HepG2 (cell line): ENCODE measurements around the gene ATG2A.

ENCODE experiments used
- MXD4 ChIP-seq: IDR thresholded peaks from 2 replicates; pipeline ENCODE4 v1.6.1; 2016; ENCODE audit warnings: mild to moderate bottlenecking, missing biosample characterization, missing genetic modification reagents
- NKX3-1 ChIP-seq: sonication (generic); formaldehyde crosslinking; IDR thresholded peaks from 2 replicates; pipeline ENCODE4 v1.5.0; 2020; ENCODE audit warnings: missing genetic modification reagents
- PHF21A ChIP-seq: sonication (generic); formaldehyde crosslinking; IDR thresholded peaks from 2 replicates; pipeline ENCODE4 v1.5.0; 2020; ENCODE audit warnings: mild to moderate bottlenecking, missing genetic modification reagents
- SP1 ChIP-seq, 2 experiments: fragments of 450-650 bp in 1 of 2; sonication (generic) in 1 of 2; formaldehyde crosslinking in 1 of 2; IDR thresholded peaks; 2 replicates each; pipeline versions ENCODE4 v1.4.0 to v1.6.1; 2016 to 2020; ENCODE audit warnings: missing genetic modification reagents in 1 of 2
- SUZ12 ChIP-seq: fragments of 150-350 bp; IDR thresholded peaks from 2 replicates; pipeline ENCODE4 v1.6.1; 2014; ENCODE audit warnings: low read depth, low read length
- TP53 ChIP-seq: sonication (generic); formaldehyde crosslinking; conservative IDR thresholded peaks from 2 replicates; pipeline ENCODE4 v1.4.0; 2020; ENCODE audit warnings: missing genetic modification reagents
- WIZ ChIP-seq: sonication (generic); formaldehyde crosslinking; IDR thresholded peaks from 2 replicates; pipeline ENCODE4 v1.5.1; 2020; ENCODE audit warnings: mild to moderate bottlenecking, missing genetic modification reagents
- ZNF17 ChIP-seq: sonication (generic); formaldehyde crosslinking; IDR thresholded peaks from 2 replicates; pipeline ENCODE4 v1.5.0; 2020; ENCODE audit warnings: mild to moderate bottlenecking, missing genetic modification reagents
- ZNF274 ChIP-seq: sonication (generic); formaldehyde crosslinking; IDR thresholded peaks from 2 replicates; pipeline ENCODE4 v1.5.1; 2020; ENCODE audit warnings: mild to moderate bottlenecking, missing genetic modification reagents
- ZNF619 ChIP-seq: sonication (generic); formaldehyde crosslinking; IDR thresholded peaks from 2 replicates; pipeline ENCODE4 v1.4.0; 2020; ENCODE audit warnings: mild to moderate bottlenecking, missing genetic modification reagents
- ZNF775 ChIP-seq: sonication (generic); formaldehyde crosslinking; IDR thresholded peaks from 2 replicates; pipeline ENCODE4 v1.4.0; 2020; ENCODE audit warnings: missing genetic modification reagents, mild to moderate bottlenecking, moderate library complexity, borderline replicate concordance
- TF ChIP-seq, protein P1 (sequence below): sonication (generic); formaldehyde crosslinking; IDR thresholded peaks from 2 replicates; pipeline ENCODE4 v1.5.0; 2020; ENCODE audit warnings: mild to moderate bottlenecking, missing genetic modification reagents, moderate library complexity
- TF ChIP-seq, protein P2 (sequence below): sonication (generic); formaldehyde crosslinking; IDR thresholded peaks from 2 replicates; pipeline ENCODE4 v1.5.0; 2020; ENCODE audit warnings: missing genetic modification reagents
- TF ChIP-seq, protein P3 (sequence below), 2 experiments: fragments of 450-650 bp in 1 of 2; sonication (generic) in 1 of 2; formaldehyde crosslinking in 1 of 2; IDR thresholded peaks; 2 replicates each; pipeline versions ENCODE4 v1.6.1 to v1.8.0; 2016 to 2022; ENCODE audit warnings: antibody characterized with exemption in 1 of 2, mild to moderate bottlenecking in 1 of 2, missing genetic modification reagents in 1 of 2

DNA sequence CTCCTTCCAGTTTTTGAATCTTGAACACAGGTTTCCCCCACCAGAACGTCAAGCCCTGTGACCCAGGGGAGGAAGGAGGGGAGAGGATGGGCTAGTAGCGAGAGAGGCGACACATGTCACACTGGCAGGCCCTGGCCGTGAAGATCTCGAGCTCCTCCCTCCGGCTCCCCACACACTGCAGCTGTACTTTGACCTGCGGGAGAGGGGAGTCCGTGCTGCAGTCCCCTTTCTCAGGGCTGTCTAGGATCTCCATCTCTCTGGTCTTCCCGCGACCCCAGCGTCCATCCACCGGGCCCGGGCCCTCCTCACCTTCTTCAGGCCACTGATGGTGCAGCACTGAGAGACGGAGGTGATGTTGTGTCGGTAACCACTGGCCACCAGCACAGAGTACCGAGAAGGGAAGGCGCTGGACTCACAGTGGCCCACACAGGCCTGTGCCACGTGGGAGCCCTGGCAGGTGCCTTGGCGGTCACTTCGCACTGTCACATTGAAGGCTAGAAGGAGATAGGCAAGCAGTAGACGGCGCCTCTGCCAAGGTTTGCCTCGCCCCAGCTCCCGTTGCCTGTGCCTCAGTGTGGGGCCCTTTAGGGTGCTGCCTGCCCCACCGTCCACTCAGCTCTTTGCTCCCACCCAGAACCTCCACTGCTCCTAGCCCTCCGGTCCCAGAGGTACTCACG lies 17.8 kb upstream of the ATG2A start:
- TF ChIP-seq, protein P1, sequence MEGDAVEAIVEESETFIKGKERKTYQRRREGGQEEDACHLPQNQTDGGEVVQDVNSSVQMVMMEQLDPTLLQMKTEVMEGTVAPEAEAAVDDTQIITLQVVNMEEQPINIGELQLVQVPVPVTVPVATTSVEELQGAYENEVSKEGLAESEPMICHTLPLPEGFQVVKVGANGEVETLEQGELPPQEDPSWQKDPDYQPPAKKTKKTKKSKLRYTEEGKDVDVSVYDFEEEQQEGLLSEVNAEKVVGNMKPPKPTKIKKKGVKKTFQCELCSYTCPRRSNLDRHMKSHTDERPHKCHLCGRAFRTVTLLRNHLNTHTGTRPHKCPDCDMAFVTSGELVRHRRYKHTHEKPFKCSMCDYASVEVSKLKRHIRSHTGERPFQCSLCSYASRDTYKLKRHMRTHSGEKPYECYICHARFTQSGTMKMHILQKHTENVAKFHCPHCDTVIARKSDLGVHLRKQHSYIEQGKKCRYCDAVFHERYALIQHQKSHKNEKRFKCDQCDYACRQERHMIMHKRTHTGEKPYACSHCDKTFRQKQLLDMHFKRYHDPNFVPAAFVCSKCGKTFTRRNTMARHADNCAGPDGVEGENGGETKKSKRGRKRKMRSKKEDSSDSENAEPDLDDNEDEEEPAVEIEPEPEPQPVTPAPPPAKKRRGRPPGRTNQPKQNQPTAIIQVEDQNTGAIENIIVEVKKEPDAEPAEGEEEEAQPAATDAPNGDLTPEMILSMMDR (CRISPR knock-in tag), result peak; percentile 82
- TF ChIP-seq, protein P2, sequence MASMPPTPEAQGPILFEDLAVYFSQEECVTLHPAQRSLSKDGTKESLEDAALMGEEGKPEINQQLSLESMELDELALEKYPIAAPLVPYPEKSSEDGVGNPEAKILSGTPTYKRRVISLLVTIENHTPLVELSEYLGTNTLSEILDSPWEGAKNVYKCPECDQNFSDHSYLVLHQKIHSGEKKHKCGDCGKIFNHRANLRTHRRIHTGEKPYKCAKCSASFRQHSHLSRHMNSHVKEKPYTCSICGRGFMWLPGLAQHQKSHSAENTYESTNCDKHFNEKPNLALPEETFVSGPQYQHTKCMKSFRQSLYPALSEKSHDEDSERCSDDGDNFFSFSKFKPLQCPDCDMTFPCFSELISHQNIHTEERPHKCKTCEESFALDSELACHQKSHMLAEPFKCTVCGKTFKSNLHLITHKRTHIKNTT (CRISPR knock-in tag), result no peak
- TF ChIP-seq TP53 (CRISPR knock-in tag) (no peak), ZNF274 (peak; percentile 94), ZNF775 (CRISPR knock-in tag) (no peak), PHF21A (CRISPR knock-in tag) (no peak; the same call in 1 of the 2 replicates), NKX3-1 (CRISPR knock-in tag) (no peak), ZNF619 (CRISPR knock-in tag) (no peak; the same call in 1 of the 2 replicates), WIZ (no peak; the same call in 1 of the 2 replicates), MXD4 (no peak; the same call in 1 of the 2 replicates), SP1 (IDR thresholded peaks at IDR 0.05) (no peak), SP1 (CRISPR knock-in tag; IDR thresholded peaks at IDR 0.05) (no peak), SUZ12 (no peak), ZNF17 (CRISPR knock-in tag) (no peak)
- TF ChIP-seq, protein P3, sequence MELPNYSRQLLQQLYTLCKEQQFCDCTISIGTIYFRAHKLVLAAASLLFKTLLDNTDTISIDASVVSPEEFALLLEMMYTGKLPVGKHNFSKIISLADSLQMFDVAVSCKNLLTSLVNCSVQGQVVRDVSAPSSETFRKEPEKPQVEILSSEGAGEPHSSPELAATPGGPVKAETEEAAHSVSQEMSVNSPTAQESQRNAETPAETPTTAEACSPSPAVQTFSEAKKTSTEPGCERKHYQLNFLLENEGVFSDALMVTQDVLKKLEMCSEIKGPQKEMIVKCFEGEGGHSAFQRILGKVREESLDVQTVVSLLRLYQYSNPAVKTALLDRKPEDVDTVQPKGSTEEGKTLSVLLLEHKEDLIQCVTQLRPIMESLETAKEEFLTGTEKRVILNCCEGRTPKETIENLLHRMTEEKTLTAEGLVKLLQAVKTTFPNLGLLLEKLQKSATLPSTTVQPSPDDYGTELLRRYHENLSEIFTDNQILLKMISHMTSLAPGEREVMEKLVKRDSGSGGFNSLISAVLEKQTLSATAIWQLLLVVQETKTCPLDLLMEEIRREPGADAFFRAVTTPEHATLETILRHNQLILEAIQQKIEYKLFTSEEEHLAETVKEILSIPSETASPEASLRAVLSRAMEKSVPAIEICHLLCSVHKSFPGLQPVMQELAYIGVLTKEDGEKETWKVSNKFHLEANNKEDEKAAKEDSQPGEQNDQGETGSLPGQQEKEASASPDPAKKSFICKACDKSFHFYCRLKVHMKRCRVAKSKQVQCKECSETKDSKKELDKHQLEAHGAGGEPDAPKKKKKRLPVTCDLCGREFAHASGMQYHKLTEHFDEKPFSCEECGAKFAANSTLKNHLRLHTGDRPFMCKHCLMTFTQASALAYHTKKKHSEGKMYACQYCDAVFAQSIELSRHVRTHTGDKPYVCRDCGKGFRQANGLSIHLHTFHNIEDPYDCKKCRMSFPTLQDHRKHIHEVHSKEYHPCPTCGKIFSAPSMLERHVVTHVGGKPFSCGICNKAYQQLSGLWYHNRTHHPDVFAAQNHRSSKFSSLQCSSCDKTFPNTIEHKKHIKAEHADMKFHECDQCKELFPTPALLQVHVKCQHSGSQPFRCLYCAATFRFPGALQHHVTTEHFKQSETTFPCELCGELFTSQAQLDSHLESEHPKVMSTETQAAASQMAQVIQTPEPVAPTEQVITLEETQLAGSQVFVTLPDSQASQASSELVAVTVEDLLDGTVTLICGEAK (IDR thresholded peaks at IDR 0.05), result no peak
- TF ChIP-seq, protein P3 (CRISPR knock-in tag; IDR thresholded peaks at IDR 0.05), result peak; percentile 54; the same call in 1 of the 2 replicates
